ENCODE data around the gene SYT8.

- TF ChIP-seq CTCF (IDR thresholded peaks at IDR 0.05), result no peak
- TF ChIP-seq POLR2A (IDR thresholded peaks at IDR 0.05), result no peak
Observed at GRCh38 chr11:1825039-1825740, 9.6 kb upstream of the SYT8 start.
